Parathyroid adenoma (tissue), 2 donors: ENCODE data around the gene CNMD.

Source experiments
- H2AFZ ChIP-seq: fragments of 300-600 bp; sonication (generic); one replicate; pipeline ENCODE4 v1.7.0; 2017; ENCODE audit warnings: antibody characterized with exemption, mild to moderate bottlenecking
- H3K27ac ChIP-seq: fragments of 300-600 bp; sonication (generic); one replicate; pipeline ENCODE4 v1.7.0; 2017
- H3K27me3 ChIP-seq: fragments of 300-600 bp; sonication (generic); one replicate; pipeline ENCODE4 v1.7.0; 2017; ENCODE audit warnings: low read length; ENCODE audit not compliant: control insufficient read depth, insufficient read depth
- H3K36me3 ChIP-seq: fragments of 300-600 bp; sonication (generic); one replicate; pipeline ENCODE4 v1.7.0; 2017; ENCODE audit warnings: low read length; ENCODE audit not compliant: control insufficient read depth, insufficient read depth
- H3K4me1 ChIP-seq: fragments of 300-600 bp; sonication (generic); one replicate; pipeline ENCODE4 v1.7.0; 2017; ENCODE audit warnings: control low read depth
- H3K4me2 ChIP-seq: fragments of 300-600 bp; sonication (generic); one replicate; pipeline ENCODE4 v1.7.0; 2017; ENCODE audit warnings: low read length
- H3K4me3 ChIP-seq: fragments of 300-600 bp; sonication (generic); one replicate; pipeline ENCODE4 v1.7.0; 2017; ENCODE audit warnings: low read depth, low read length
- H3K79me2 ChIP-seq: fragments of 300-600 bp; sonication (generic); one replicate; pipeline ENCODE4 v1.7.0; 2017; ENCODE audit warnings: control low read depth
- H3K9ac ChIP-seq: fragments of 300-600 bp; sonication (generic); one replicate; pipeline ENCODE4 v1.7.0; 2017; ENCODE audit warnings: mild to moderate bottlenecking
- H3K9me3 ChIP-seq: fragments of 300-600 bp; sonication (generic); one replicate; pipeline ENCODE4 v1.7.0; 2017; ENCODE audit warnings: low read length; ENCODE audit not compliant: control insufficient read depth
- TF ChIP-seq, protein P1 (sequence below): fragments of 300-600 bp; sonication (generic); IDR thresholded peaks from one replicate; pipeline ENCODE4 v1.7.0; 2017; ENCODE audit warnings: antibody characterized with exemption, mild to moderate bottlenecking
- donor health status: primary hyperparathyroidism.

CNMD gene

GRCh38 chr13:52780092-52780491, 40.5 kb upstream of the CNMD start:
- no peaks in the 10 kb centered on the region for H3K36me3 ChIP-seq
- H3K27ac ChIP-seq: no peak overlapping the region
- TF ChIP-seq, protein P1, sequence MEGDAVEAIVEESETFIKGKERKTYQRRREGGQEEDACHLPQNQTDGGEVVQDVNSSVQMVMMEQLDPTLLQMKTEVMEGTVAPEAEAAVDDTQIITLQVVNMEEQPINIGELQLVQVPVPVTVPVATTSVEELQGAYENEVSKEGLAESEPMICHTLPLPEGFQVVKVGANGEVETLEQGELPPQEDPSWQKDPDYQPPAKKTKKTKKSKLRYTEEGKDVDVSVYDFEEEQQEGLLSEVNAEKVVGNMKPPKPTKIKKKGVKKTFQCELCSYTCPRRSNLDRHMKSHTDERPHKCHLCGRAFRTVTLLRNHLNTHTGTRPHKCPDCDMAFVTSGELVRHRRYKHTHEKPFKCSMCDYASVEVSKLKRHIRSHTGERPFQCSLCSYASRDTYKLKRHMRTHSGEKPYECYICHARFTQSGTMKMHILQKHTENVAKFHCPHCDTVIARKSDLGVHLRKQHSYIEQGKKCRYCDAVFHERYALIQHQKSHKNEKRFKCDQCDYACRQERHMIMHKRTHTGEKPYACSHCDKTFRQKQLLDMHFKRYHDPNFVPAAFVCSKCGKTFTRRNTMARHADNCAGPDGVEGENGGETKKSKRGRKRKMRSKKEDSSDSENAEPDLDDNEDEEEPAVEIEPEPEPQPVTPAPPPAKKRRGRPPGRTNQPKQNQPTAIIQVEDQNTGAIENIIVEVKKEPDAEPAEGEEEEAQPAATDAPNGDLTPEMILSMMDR: no peak
- H2AFZ ChIP-seq: no peak overlapping the region
- H3K9me3 ChIP-seq: no peaks in the 10 kb centered on the region
- no peaks in the 10 kb centered on the region for H3K4me1 ChIP-seq
- no peak overlapping the region for H3K4me2 ChIP-seq
- H3K27me3 ChIP-seq: no peaks in the 10 kb centered on the region
- H3K9ac ChIP-seq: no peak overlapping the region
- no peaks in the 10 kb centered on the region for H3K79me2 ChIP-seq
- H3K4me3 ChIP-seq: no peak overlapping the region

GRCh38 chr13:52779103-52779502, 39.5 kb upstream of the CNMD start:
- Histone ChIP-seq H3K9me3 (no peaks in the 10 kb centered on the region), H3K79me2 (no peaks in the 10 kb centered on the region), H3K27me3 (no peaks in the 10 kb centered on the region), H3K36me3 (no peaks in the 10 kb centered on the region), H2AFZ (no peak overlapping the region), H3K27ac (no peak overlapping the region), H3K4me2 (no peak overlapping the region), H3K9ac (no peak overlapping the region), H3K4me3 (no peak overlapping the region), H3K4me1 (no peaks in the 10 kb centered on the region)
- TF ChIP-seq, protein P1: no peak

DNA sequence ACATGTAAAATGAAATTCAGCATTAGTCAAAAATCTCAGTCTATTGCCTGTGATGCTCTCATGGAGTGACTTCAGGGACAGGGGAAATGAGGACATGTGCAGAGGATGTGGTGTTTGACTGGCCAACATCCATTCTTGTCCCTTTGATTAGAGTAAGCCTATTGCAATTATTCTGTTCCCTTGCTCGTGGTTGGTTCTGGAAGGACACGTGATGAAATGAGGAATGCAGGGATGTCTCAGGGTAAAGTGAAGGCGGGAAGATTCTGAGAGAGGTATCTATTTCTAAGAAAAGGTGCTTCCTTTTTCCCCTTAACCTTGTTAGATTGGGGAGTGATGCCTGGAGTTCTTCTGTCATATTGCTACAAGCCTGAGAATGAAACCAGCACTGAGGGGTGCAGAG, 37.1 kb upstream of the CNMD start:
- H3K9me3 ChIP-seq: no peaks in the 10 kb centered on the region
- TF ChIP-seq, protein P1: no peak
- H3K27ac ChIP-seq: no peak overlapping the region
- H3K4me2 ChIP-seq: no peak overlapping the region
- no peaks in the 10 kb centered on the region for H3K4me1 ChIP-seq
- no peaks in the 10 kb centered on the region for H3K79me2 ChIP-seq
- H2AFZ ChIP-seq: no peak overlapping the region
- no peaks in the 10 kb centered on the region for H3K27me3 ChIP-seq
- H3K9ac ChIP-seq: no peak overlapping the region
- H3K36me3 ChIP-seq: no peaks in the 10 kb centered on the region
- H3K4me3 ChIP-seq: no peak overlapping the region

- Histone ChIP-seq H3K4me1 (no peaks in the 10 kb centered on the region), H3K27me3 (no peaks in the 10 kb centered on the region), H3K36me3 (no peaks in the 10 kb centered on the region), H3K9me3 (no peaks in the 10 kb centered on the region), H3K4me2 (no peak overlapping the region), H3K9ac (no peak overlapping the region), H3K79me2 (no peaks in the 10 kb centered on the region), H3K27ac (no peak overlapping the region), H2AFZ (no peak overlapping the region), H3K4me3 (no peak overlapping the region)
- TF ChIP-seq, protein P1: no peak
These were observed 35.9 kb upstream of the CNMD start for GRCh38 chr13:52775511-52775910.

DNA sequence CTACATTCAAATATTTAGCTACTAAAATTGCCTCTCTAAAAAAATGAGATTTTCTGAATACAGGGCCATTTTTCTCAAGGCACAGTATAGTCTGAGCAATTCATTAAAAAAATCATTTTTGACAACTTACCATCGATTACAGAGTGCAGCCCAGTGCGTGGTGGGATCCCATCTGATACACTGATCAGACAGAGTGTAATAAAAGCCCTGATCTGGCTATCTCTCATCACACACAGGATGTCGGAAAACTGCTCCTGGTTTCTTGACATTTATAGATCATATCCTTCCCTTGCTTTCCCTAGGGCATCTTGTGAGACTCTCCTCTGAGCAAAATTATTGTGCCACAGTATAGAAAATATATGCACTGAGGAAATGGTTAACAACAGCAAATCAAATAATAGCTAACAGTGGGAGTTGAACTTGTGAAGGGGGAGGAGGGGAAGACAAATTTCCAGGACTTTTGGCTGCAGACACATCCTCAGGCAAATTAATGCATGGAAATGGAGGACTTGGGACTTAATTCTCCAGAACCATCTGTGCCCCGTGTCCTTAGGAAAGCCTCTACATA, 28.4 kb upstream of the CNMD start:
- no peak overlapping the region for H2AFZ ChIP-seq
- TF ChIP-seq, protein P1: no peak
- no peaks in the 10 kb centered on the region for H3K27me3 ChIP-seq
- no peak overlapping the region for H3K9ac ChIP-seq
- no peak overlapping the region for H3K27ac ChIP-seq
- H3K4me2 ChIP-seq: no peak overlapping the region
- H3K36me3 ChIP-seq: no peaks in the 10 kb centered on the region
- no peak overlapping the region for H3K4me3 ChIP-seq
- H3K9me3 ChIP-seq: no peaks in the 10 kb centered on the region
- H3K4me1 ChIP-seq: no peaks in the 10 kb centered on the region
- no peaks in the 10 kb centered on the region for H3K79me2 ChIP-seq
